ENCODE results near the gene CNKSR3.

CNKSR3 gene

GRCh38 chr6:154500769-154501577 lies 9.5 kb downstream of the CNKSR3 start:
- no peak for DNase-seq

DNA sequence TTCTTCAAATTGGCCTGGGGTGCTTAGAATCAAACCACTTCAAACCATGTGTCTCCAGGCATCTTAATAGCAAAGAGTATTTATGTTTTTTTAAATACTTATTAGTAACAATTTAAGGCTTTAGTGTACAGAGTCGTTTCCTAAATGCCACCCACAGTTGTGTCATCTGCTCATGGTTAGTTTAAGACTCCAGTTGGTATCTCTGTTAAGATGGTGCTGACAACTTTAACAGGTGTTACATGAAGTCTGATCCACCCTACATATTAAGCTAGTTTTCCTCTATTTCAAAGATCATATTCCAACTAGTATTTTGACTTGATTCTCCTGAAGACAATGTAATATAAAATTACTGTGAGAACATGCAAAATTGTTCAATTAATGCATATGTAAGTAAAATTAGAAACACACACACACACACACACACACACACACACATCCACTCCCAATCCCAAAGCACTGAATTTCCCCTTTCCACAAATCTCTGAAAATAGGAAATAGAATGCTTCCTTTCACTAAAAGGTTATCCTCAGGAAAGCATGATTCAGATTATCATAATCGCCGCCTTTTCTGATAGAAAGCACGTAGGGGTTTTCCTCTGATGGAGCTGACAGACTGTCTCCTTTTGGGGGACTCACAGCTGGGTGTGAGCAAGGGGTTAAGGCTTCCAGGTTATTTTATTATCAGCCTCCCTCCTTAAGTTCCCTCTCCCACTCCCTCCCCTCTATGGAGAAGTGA lies 10.5 kb downstream of the CNKSR3 start:
- DNase-seq, result no peak

DNA sequence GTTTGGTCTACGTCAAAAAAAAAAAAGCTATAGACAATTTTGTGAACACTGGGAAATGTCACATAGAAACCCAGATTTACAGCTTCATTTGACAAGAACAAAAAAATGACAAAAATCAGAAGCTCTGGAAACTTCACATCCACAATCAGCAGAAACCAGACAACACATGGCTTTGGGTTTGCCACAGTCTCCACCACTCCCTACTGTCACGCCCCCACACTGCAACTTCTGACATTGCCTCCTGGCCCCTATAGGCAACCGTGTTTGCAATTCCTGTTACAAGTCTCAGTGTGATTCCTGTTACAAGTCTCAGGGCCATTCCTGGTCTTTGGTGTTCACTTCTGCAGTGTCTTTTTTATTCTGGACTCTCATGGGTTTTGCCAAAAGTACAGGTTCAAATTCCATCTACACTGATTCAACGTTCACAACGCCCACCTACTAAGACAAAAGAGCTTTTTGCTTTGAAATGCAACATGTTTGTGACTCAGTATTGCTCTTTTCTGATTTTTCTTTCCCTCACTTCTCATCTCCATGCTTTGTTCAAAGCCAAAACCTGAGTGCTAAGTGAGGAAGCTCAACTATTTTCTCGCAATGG lies 12.0 kb downstream of the CNKSR3 start:
- DNase-seq, result no peak

GRCh38 chr6:154496793-154497517 lies 13.5 kb downstream of the CNKSR3 start:
- DNase-seq, result no peak

DNA sequence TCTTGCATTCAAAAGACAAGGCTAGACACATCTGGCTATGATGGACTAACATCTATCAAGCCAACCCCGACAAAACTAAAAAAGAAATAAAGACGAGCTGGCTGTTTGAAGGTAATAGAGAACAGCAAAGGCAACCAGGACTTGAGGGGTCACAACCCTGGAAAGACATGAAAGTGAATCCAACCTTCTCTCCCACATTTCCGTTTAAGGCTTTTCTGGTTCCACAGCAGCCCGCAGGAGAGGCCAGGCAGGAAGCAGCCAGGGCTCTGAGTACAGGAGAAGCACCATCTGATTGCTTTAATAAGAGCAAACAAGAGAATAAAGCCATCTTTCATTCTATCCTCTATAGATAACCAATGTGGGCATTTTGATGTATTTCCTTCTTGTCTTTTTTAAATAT lies 14.3 kb downstream of the CNKSR3 start:
- no peak for DNase-seq

DNA sequence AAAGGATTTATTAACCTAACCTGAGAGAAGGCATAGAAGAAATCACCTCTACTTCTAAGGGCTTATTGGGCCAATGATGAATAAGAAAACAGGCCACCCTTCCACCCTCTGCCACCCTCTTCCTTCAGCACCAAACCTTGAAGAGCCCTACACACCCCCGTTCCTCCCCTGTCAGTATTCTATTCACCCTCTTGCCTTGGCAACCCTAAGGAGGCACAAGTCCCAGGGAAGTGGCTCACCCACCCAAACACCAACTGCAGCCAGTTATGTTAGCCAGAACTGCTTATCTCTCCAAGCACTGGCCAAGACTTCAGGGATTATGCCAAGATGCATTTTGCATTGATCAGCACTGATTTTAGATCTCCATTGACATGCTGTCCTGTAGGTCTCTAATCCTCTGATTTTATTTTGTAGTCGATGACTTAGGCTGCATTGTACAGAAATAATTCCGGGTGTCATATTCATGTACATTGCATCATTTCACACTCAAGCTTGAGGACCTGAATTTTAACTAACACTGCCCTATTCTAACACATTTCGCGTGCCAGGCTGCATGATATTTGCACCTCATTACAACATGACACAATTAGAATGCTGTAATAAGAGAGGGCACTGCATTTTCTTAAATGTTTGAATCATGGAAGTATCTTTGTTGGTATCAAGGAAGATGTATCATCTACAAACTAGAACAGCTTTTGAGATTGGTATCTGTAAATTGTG lies 15.7 kb downstream of the CNKSR3 start:
- DNase-seq, result no peak

- no peak for DNase-seq
Observed at GRCh38 chr6:154491567-154492470, 18.7 kb downstream of the CNKSR3 start.

- DNase-seq, result no peak
Observed at GRCh38 chr6:154489822-154490221, 20.7 kb downstream of the CNKSR3 start.

DNA sequence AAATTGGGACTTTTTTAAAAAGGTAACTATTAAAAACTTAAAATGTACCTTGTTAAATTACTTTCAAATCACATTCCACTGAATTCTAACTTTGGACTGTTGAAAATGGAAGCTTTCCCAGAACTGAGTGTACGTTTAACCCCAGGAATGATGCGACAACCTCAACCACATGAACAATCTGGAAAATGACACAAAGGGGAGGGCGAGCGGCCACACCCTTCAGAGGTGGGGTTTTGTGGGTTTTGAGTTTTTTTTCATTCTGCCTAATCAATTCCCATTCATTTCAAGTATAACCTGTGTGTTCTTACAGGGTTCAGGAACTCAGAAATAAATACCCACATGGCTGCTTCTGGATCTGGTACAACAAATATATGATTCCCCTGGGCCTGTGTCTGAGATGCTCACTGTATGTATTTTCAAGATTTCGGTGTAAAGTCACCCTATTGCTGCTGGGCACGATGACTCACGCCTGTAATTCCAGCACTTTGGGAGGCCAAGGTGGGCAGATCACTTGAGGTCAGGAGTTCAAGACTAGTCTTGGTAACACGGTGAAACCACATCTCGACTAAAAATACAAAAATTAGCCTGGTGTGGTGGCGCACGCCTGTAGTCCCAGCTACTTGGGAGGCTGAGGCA lies 21.6 kb downstream of the CNKSR3 start:
- DNase-seq, result no peak

GRCh38 chr6:154488248-154488593 lies 22.3 kb downstream of the CNKSR3 start:
- no peak for DNase-seq

DNA sequence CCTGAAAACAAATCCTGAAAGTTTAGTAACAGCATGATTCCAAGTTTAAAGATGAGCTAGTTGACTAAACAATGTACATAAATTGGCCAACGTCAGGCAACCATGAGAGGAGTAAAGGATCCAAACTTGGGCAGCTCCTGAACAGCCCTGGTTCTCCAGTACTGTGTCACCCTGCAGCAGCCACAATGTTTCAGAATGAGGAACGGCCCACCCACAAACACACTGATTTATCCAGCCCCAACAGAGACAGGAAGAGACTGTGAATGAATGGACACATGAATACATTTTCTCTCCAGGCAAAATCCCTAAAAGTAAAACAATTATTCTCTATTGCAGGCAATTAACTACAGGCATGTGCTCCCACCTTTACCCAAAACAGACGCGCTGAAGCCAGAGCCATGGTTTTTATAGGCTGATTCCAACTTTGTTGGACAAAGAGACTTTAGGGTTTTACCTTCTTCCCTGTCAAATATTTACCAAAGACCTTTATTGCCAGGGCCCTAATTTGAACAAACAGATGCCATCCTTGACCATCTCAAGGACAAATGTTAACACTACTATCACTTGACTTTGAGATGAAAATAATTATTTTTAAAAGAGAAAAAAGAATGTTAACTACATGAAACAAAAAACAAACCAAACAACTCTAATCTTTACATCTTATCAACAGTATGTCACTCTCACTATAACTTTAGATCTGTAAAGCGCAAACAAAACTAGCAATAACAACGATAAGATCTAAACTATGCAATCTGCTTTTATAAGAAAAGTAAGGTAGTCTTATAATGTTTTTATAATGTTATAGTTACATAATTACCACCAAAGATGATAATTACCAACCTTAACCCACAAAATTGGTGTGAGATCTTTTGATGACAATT lies 22.9 kb downstream of the CNKSR3 start:
- no peak for DNase-seq

- no peak for DNase-seq
Observed at GRCh38 chr6:154485815-154486214, 24.7 kb downstream of the CNKSR3 start.

DNA sequence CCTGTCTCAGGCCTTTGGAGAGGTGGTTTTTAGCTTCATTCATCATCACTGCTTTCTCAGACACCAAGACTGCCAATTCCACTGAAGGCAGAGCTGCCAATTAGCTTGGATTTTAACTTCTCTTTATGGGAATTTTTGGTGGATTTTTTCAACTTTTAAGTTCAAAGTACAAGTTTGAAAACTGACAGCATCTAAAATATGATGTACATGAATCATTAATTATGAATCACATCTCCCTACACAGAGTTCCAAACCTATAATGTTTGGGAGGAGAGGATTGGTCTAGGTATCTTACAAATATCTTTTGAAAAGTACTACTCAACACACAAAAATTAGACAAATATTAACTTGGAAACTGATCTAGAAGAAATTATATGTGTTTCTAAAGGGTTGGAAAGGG lies 25.5 kb downstream of the CNKSR3 start:
- DNase-seq, result no peak

- no peak for DNase-seq
Observed at GRCh38 chr6:154482858-154483257, 27.6 kb downstream of the CNKSR3 start.

DNA sequence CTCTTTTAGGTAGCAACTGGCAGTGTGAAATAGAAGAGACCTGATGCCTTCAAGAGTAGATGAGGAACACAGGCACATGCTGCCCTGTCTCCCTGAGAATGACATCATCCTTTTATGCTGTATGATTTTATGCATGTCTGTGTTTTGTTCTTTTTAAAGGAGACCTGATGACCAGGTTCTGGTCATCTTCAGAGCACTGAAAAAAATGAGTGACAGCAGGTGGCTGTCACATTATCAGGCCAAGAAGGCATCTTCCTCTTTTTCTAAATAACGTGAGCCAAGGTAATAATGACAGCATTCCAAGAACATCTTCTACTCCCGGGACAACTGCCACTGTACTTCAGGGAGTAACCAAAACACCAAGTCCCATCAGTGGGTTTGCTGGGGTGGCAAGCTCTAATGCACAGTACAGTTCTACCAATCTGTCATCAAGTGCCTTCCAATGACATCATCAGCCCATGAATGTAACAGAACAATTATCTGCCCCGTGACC lies 28.9 kb downstream of the CNKSR3 start:
- DNase-seq, result no peak

DNA sequence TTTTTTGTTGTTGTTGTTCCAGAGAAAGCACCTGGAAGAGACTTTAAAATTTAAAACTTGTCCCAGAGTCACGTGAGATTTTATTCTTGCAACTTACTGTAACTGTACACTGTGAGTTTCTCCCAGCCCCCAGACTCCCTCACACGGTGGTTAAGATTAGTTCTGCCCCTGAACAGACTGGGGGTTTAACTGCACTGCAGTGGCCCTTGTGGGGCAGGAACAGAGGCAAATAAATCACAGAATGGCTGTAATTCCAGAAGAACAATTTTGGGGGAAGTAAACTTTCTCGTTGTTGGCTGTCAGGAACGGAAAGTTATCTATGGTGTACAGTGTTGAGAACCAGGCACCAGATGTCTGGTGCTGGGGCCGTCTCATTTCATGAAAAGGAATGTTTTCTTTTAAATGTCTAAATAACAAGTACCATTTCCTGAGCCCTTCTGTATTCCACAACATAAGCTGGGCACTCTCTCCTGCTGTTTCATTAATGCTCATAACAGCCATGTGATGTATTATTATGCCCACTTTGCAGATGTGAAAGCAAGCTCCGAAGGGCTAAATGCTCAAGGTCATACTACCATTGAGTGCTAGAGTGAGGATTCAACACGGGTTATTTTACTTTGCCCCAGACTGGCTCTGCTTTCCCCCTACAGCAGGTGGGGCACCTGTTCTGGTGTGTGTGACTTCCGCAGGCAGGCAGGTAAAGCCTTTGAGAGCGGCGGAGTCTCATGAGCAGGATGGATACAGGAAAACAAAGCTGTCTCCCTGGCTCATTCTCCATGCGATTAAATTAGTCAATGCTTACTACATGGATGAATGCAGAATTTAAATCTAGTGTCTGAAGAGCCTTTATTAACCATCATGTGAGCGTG lies 30.5 kb downstream of the CNKSR3 start:
- no peak for DNase-seq

DNA sequence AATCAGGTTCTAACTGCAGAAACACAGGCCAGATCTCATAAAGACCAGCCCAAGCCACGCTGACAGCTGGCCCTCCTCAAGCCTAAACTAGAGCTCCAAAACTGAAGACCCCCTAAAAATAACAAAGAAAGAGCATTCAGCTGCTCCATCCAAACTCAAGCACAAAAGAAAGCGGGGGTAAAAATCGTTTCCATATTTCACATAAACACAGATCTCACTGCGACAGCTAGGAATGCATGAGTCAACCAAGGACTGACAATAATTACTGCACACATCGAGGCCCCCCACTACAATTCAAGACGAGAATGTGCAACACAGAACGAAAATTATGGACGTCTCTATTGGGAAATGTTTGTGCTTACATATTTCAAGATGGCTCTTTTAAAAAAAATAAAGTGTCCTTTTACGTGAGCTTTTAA lies 31.1 kb downstream of the CNKSR3 start:
- DNase-seq, result no peak

DNA sequence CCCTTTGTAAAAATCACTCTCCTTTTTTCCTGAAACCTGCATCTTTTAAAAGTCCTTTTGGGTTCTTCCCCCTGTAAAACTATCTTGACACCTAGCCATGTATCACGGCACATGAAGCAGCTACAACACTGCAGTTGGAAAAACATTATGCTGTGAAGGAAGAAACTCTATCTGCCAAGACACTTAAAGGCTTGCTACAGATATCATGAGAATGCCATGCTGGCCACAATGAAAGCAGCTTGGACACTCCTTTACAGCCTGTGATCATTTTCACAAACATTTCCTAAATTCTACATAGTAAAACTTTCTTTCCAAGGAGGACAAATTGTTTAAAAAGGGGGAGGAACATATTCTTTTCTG lies 31.8 kb downstream of the CNKSR3 start:
- DNase-seq, result no peak
